T-helper 1 cell treated with Interleukin-12 subunit alpha and Interleukin-12 subunit beta and Interleukin-4 antibody, amounts not matched to agents 30 μg/mL and 1 μg/mL, for 36 hours (primary cell): ENCODE measurements around the gene GCA.

ENCODE experiments used
- H3K27ac Mint-ChIP-seq: one replicate; pipeline ENCODE4 v1.8.0; 2021; ENCODE audit warnings: mild to moderate bottlenecking, mixed read lengths
- H3K27me3 Mint-ChIP-seq: one replicate; pipeline ENCODE4 v1.8.0; 2021; ENCODE audit warnings: low read depth, mixed read lengths
- H3K36me3 Mint-ChIP-seq: one replicate; pipeline ENCODE4 v1.8.0; 2021; ENCODE audit warnings: low read depth, mixed read lengths
- H3K4me1 Mint-ChIP-seq: one replicate; pipeline ENCODE4 v1.8.0; 2021; ENCODE audit warnings: low read depth, mixed read lengths
- H3K4me3 Mint-ChIP-seq: one replicate; pipeline ENCODE4 v1.8.0; 2021; ENCODE audit warnings: mild to moderate bottlenecking, moderate library complexity, mixed read lengths
- H3K9me3 Mint-ChIP-seq: one replicate; pipeline ENCODE4 v1.8.0; 2021; ENCODE audit warnings: mixed read lengths

Gene GCA, protein sequence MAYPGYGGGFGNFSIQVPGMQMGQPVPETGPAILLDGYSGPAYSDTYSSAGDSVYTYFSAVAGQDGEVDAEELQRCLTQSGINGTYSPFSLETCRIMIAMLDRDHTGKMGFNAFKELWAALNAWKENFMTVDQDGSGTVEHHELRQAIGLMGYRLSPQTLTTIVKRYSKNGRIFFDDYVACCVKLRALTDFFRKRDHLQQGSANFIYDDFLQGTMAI

DNA sequence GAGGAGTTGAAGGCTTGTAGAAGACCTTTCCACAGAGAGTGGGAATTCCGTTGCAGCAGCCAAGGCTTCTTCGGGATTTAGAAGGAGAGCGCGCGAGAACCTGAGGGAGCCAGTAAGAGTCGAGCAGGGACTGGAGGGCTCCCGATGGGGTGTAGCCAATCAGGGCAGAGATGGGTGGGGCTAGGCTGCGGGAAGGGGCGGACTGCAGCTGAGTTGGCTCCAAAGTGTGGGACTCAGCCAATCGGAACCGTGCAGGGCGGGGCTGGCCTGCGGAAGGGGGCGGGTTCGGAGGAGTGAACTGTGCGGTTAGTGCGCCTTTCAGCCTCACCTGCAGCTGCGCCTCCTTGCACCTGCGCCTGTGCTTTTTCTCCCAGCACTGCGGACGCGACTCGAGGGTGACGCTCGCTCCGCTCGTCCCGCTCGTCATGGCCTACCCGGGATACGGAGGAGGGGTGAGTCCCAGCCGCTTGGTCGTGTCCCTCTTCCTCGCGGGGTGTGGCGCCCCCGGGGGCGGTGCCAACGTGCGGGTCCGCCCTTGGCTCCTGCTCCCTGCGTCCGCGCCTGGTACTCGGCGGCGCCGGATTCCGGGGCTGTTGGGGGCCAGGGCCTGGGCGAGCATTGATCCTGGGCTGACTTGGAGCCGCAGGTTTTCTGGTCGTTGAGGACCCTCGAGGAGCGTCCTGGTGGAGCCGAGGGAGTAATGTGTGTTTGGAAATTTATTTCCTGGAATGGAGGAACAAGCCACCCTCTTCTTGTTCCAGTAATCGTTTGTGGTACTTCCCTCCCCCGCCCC lies at the start of gene GCA:
GCA (plus strand) TSS at position 309 of the 793 bp plus-strand sequence; CDS start at position 426, 117 bp downstream.
- peaks cover 3% of the 10 kb centered on the region for H3K27me3 Mint-ChIP-seq
- peak within 1 kb of the TSS; percentile 75 for H3K27ac Mint-ChIP-seq
- H3K9me3 Mint-ChIP-seq, result no peaks in the 10 kb centered on the region
- H3K4me3 Mint-ChIP-seq, result peak within 1 kb of the TSS; percentile 84
- peaks cover 14% of the 10 kb centered on the region for H3K4me1 Mint-ChIP-seq
- peaks cover 2% of the 10 kb centered on the region for H3K36me3 Mint-ChIP-seq

- H3K27me3 Mint-ChIP-seq, result no peaks in the 10 kb centered on the region
- no peaks in the 10 kb centered on the region for H3K9me3 Mint-ChIP-seq
- H3K27ac Mint-ChIP-seq, result peak overlapping the region; percentile 26
- H3K4me3 Mint-ChIP-seq, result no peak overlapping the region
- peaks cover 14% of the 10 kb centered on the region for H3K36me3 Mint-ChIP-seq
- H3K4me1 Mint-ChIP-seq, result peaks cover 4% of the 10 kb centered on the region
Measured at GRCh38 chr2:162295009-162295408, 48.9 kb upstream of the GCA start.

- peaks cover 8% of the 10 kb centered on the region for H3K36me3 Mint-ChIP-seq
- H3K27ac Mint-ChIP-seq, result no peak overlapping the region
- H3K4me1 Mint-ChIP-seq, result peaks cover 2% of the 10 kb centered on the region
- H3K4me3 Mint-ChIP-seq, result no peak overlapping the region
- no peaks in the 10 kb centered on the region for H3K9me3 Mint-ChIP-seq
- no peaks in the 10 kb centered on the region for H3K27me3 Mint-ChIP-seq
Measured at GRCh38 chr2:162297925-162298552, 45.9 kb upstream of the GCA start.

DNA sequence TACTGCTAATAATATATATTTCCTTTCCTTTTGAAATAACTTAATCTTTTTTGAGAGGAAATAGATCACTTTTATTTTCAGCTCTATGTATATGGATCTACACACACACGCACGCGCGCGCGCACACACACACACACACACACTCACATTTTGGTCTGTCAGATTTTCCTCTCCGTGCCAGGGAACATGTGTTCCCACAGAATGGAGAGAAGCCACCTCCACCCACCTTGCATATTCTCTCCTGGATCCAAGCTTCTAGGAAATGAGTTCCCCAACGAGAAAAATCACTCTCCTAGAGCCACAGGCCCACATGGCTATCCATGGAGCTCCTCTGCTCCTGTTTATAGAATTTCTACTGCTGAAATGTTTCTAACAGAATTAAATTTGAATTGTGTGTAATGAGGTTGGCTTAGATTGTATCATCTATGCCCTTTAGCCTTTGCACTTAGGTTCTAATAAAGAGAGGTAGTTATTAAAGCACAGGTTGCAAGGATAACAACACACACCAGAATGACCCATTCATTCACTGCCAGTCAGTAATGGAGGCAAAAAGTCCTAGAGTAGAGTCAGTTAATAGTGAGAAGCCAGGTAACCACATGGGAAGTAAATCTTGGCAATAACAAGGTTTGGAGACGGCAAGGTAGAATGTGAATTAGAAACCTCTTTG lies 45.1 kb upstream of the GCA start:
- Mint-ChIP-seq H3K27ac (no peak overlapping the region), H3K4me3 (no peak overlapping the region), H3K9me3 (no peaks in the 10 kb centered on the region), H3K36me3 (peaks cover 12% of the 10 kb centered on the region), H3K27me3 (no peaks in the 10 kb centered on the region), H3K4me1 (peaks cover 3% of the 10 kb centered on the region)

GRCh38 chr2:162300266-162300665 lies 43.7 kb upstream of the GCA start:
- H3K27me3 Mint-ChIP-seq, result no peaks in the 10 kb centered on the region
- H3K4me1 Mint-ChIP-seq, result peaks cover 3% of the 10 kb centered on the region
- no peak overlapping the region for H3K4me3 Mint-ChIP-seq
- no peak overlapping the region for H3K27ac Mint-ChIP-seq
- H3K9me3 Mint-ChIP-seq, result no peaks in the 10 kb centered on the region
- H3K36me3 Mint-ChIP-seq, result peaks cover 13% of the 10 kb centered on the region

DNA sequence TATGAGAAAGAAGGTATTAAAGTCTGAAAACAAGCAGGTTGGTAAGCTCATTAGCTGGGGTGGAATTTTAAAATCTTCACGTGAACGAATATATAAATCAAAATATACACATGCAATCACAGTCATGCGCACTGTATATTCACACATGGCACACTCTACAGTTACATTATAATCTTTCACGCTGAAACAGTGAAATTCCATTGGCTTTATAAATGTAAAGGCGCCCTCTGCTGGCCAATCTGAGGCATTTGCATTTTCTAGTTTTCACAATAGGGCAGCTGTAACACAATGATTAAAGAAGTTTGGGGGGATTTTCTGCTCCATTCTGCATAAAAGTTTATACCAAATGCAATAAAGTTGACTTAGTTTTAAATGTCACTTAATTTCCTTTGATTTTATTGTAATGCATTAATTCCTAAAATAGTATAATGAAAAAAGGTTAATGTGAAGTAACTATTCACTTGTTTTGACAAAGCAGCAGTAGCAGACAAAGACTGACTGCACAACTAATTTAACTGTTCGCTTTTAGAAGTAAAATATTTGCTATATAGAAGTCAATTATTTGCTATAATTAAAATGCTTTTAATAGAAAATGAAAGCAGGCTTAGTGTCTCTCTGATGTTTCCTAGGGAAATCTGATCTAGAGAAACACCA lies 42.7 kb upstream of the GCA start:
- Mint-ChIP-seq H3K4me1 (peaks cover 6% of the 10 kb centered on the region), H3K36me3 (peaks cover 13% of the 10 kb centered on the region), H3K27ac (no peak overlapping the region), H3K4me3 (no peak overlapping the region), H3K27me3 (no peaks in the 10 kb centered on the region), H3K9me3 (no peaks in the 10 kb centered on the region)

GRCh38 chr2:162301877-162302276 lies 42.1 kb upstream of the GCA start:
- Mint-ChIP-seq H3K4me3 (no peak overlapping the region), H3K27ac (no peak overlapping the region), H3K4me1 (peaks cover 10% of the 10 kb centered on the region), H3K27me3 (no peaks in the 10 kb centered on the region), H3K9me3 (no peaks in the 10 kb centered on the region), H3K36me3 (peaks cover 17% of the 10 kb centered on the region)

GRCh38 chr2:162305901-162306300 lies 38.0 kb upstream of the GCA start:
- Mint-ChIP-seq H3K27ac (no peak overlapping the region), H3K4me3 (no peak overlapping the region), H3K27me3 (no peaks in the 10 kb centered on the region), H3K9me3 (no peaks in the 10 kb centered on the region), H3K36me3 (peaks cover 36% of the 10 kb centered on the region), H3K4me1 (peaks cover 29% of the 10 kb centered on the region)

GRCh38 chr2:162308747-162309503 lies 35.0 kb upstream of the GCA start:
- H3K27me3 Mint-ChIP-seq, result no peaks in the 10 kb centered on the region
- H3K36me3 Mint-ChIP-seq, result peaks cover 38% of the 10 kb centered on the region
- H3K4me1 Mint-ChIP-seq, result peaks cover 54% of the 10 kb centered on the region
- no peaks in the 10 kb centered on the region for H3K9me3 Mint-ChIP-seq
- no peak overlapping the region for H3K4me3 Mint-ChIP-seq
- H3K27ac Mint-ChIP-seq, result no peak overlapping the region

DNA sequence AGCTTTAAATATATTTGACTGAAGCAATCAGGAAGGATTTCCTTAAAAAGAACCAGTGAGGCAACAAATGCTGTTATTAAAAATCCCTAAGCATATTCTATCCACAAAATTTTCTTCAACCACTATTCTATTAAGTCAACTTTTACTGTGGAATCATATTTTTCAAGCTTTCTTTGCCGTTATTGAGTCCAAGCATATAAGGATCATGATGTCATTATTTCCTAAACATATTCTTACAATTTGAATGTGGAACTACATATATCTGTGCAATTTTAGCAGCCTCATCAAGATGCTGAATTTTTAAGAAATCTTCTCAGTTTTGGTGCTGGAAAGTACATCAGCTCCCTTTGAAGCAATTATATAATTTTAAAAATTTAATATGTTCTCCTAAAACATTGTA lies 31.1 kb upstream of the GCA start:
- Mint-ChIP-seq H3K27me3 (no peaks in the 10 kb centered on the region), H3K36me3 (peaks cover 50% of the 10 kb centered on the region), H3K4me1 (peaks cover 70% of the 10 kb centered on the region), H3K4me3 (no peak overlapping the region), H3K9me3 (peaks cover 3% of the 10 kb centered on the region), H3K27ac (no peak overlapping the region)

DNA sequence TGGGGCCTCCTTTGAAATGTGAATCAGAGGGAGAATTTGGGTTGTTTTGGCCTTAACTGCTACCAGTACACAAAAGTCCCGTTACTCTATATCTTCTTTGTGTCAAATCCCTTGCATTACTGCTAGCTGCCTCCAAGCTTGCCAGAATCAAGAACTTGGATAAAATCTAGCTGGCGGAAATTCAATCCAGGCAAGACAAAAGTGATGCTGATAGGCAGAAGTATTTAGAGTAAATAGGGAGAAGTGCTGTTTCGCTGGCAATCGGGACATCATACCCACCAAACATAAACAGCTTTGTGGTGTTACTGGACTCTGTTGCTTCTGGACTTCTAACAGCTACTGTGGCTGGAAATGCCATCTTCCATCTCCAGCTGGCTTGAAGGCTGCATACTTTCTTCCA lies 28.0 kb upstream of the GCA start:
- H3K4me3 Mint-ChIP-seq, result peak overlapping the region; percentile 92
- H3K4me1 Mint-ChIP-seq, result peaks cover 70% of the 10 kb centered on the region
- peaks cover 38% of the 10 kb centered on the region for H3K36me3 Mint-ChIP-seq
- H3K9me3 Mint-ChIP-seq, result peaks cover 3% of the 10 kb centered on the region
- no peaks in the 10 kb centered on the region for H3K27me3 Mint-ChIP-seq
- H3K27ac Mint-ChIP-seq, result peak overlapping the region; percentile 13

DNA sequence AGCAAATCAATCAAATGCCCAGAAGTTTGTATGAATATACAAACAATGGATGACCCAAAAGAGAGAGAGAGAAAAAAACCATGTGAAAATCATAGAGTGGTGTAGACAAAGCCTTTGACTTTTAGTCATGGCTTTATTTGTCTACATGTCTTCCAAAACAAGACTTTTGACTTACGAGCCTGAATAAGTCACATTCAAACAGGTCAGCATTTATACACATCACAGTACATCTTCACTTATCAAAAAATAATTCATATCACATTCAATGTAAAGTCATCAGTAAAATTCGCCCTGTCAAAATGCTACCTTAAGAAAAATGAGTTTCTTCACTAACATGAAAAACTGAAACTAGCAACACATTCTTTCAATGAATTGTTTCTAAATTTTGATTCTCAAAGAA lies 27.3 kb upstream of the GCA start:
- Mint-ChIP-seq H3K4me1 (peaks cover 70% of the 10 kb centered on the region), H3K36me3 (peaks cover 35% of the 10 kb centered on the region), H3K27ac (peak overlapping the region; percentile 76), H3K9me3 (peaks cover 3% of the 10 kb centered on the region), H3K4me3 (peak overlapping the region; percentile 92), H3K27me3 (no peaks in the 10 kb centered on the region)

- H3K27me3 Mint-ChIP-seq, result no peaks in the 10 kb centered on the region
- peak overlapping the region; percentile 92 for H3K4me3 Mint-ChIP-seq
- peaks cover 35% of the 10 kb centered on the region for H3K36me3 Mint-ChIP-seq
- H3K9me3 Mint-ChIP-seq, result peaks cover 3% of the 10 kb centered on the region
- peaks cover 64% of the 10 kb centered on the region for H3K4me1 Mint-ChIP-seq
- H3K27ac Mint-ChIP-seq, result peak overlapping the region; percentile 95
Measured at GRCh38 chr2:162317058-162317742, 26.7 kb upstream of the GCA start.
